ENCODE results near the gene CHD9. TPM values are rescaled to one million over a fixed set of nuclear protein-coding genes. Genes with fewer than 3 reads are reported as not detected.

Gene CHD9
- total RNA-seq, result 65.0 and 67.4 TPM in 2 replicates

GRCh38 chr16:53054670-53055485, at the start of gene CHD9:
Gene CHD9, plus strand, starts transcription at chr16:53054991. Its CDS starts 101,099 bp downstream, at chr16:53156090.
- intact Hi-C loops (cut with micrococcal nuclease), result loop anchor here (1.0 to 2.0 kb wide), 8 partner anchors 7 to 380 kb away; partner anchors contain the start of gene RBL2
- Mint-ChIP-seq H3K4me1 (peaks cover 46% of the 10 kb centered on the region), H3K36me3 (ENCODE audit: low read depth) (no peaks in the 10 kb centered on the region), H3K9me3 (no peaks in the 10 kb centered on the region), H3K4me3 (peak within 1 kb of the TSS; percentile 91), H3K27ac (peak within 1 kb of the TSS; percentile 85), H3K27me3 (no peaks in the 10 kb centered on the region)
- peak; percentile 97 for TF ChIP-seq CTCF (IDR thresholded peaks at IDR 0.05)
- peak; percentile 83 for DNase-seq
- ATAC-seq (ENCODE audit: low read depth), result peak; percentile 89
- ChIA-PET POLR2A (interaction anchor here (0.6 to 2.5 kb wide), 18 partner anchors 8 to 464 kb away, joined by 3 to 25 read pairs (median 3); no protein-coding TSS in a partner anchor), CTCF (interaction anchor here (0.7 to 3.9 kb wide), 40 partner anchors 9 to 455 kb away, joined by 3 to 95 read pairs (median 5); partner anchors contain the start of gene RBL2)

- Mint-ChIP-seq H3K9me3 (peaks cover 7% of the 10 kb centered on the region), H3K4me1 (no peaks in the 10 kb centered on the region), H3K4me3 (no peak overlapping the region), H3K27ac (no peak overlapping the region), H3K36me3 (ENCODE audit: low read depth) (no peaks in the 10 kb centered on the region), H3K27me3 (peaks cover 25% of the 10 kb centered on the region)
- intact Hi-C loops (cut with micrococcal nuclease), result no loop called here
- DNase-seq, result no peak
- POLR2A ChIA-PET, result no interaction called here
- no peak for TF ChIP-seq CTCF (IDR thresholded peaks at IDR 0.05)
- CTCF ChIA-PET, result no interaction called here
- ATAC-seq (ENCODE audit: low read depth), result no peak
These were observed 47.7 kb upstream of the CHD9 start for GRCh38 chr16:53007095-53007494.

- intact Hi-C loops (cut with micrococcal nuclease), result no loop called here
- DNase-seq (no peak), ATAC-seq (ENCODE audit: low read depth) (no peak)
- no peak overlapping the region for H3K27ac Mint-ChIP-seq
- peaks cover 27% of the 10 kb centered on the region for H3K27me3 Mint-ChIP-seq
- TF ChIP-seq CTCF (IDR thresholded peaks at IDR 0.05), result no peak
- H3K9me3 Mint-ChIP-seq, result peaks cover 2% of the 10 kb centered on the region
- H3K36me3 Mint-ChIP-seq (ENCODE audit: low read depth), result no peaks in the 10 kb centered on the region
- H3K4me1 Mint-ChIP-seq, result no peaks in the 10 kb centered on the region
- CTCF ChIA-PET, result no interaction called here
- POLR2A ChIA-PET, result no interaction called here
- no peak overlapping the region for H3K4me3 Mint-ChIP-seq
These were observed 40.5 kb upstream of the CHD9 start for GRCh38 chr16:53014287-53014686.

- POLR2A ChIA-PET, result no interaction called here
- Mint-ChIP-seq H3K4me3 (no peak overlapping the region), H3K4me1 (no peaks in the 10 kb centered on the region), H3K36me3 (ENCODE audit: low read depth) (no peaks in the 10 kb centered on the region), H3K9me3 (no peaks in the 10 kb centered on the region), H3K27me3 (peaks cover 17% of the 10 kb centered on the region), H3K27ac (no peak overlapping the region)
- intact Hi-C loops (cut with micrococcal nuclease), result no loop called here
- no peak for DNase-seq
- CTCF ChIA-PET, result no interaction called here
- ATAC-seq (ENCODE audit: low read depth), result no peak
- TF ChIP-seq CTCF (IDR thresholded peaks at IDR 0.05), result no peak
These were observed 35.9 kb upstream of the CHD9 start for GRCh38 chr16:53018834-53019416.

GRCh38 chr16:53022374-53022773, 32.4 kb upstream of the CHD9 start:
- ATAC-seq (ENCODE audit: low read depth) (no peak), DNase-seq (no peak)
- intact Hi-C loops (cut with micrococcal nuclease), result no loop called here
- Mint-ChIP-seq H3K36me3 (ENCODE audit: low read depth) (no peaks in the 10 kb centered on the region), H3K4me3 (no peak overlapping the region), H3K9me3 (no peaks in the 10 kb centered on the region), H3K27ac (no peak overlapping the region), H3K27me3 (peaks cover 5% of the 10 kb centered on the region), H3K4me1 (no peaks in the 10 kb centered on the region)
- CTCF ChIA-PET, result no interaction called here
- TF ChIP-seq CTCF (IDR thresholded peaks at IDR 0.05), result no peak
- POLR2A ChIA-PET, result no interaction called here
